Kidney (tissue), 14 donors: ENCODE data around the gene VAC14. TPM values are rescaled to one million over a fixed set of nuclear protein-coding genes. Genes with fewer than 3 reads are reported as not detected.

ENCODE experiments used
- DNase-seq, 5 donors: peaks; one replicate each; pipeline ENCODE4 v3.0.0-alpha.2; 2013 to 2020
- FAIRE-seq: peaks from 2 replicates; lab custom pipeline; 2012; peaks lifted over from hg19 to GRCh38; lab: Jason Lieb, UNC
- H3K27ac ChIP-seq, 2 donors: one replicate each; pipeline ENCODE4 v1.7.0; 2013; ENCODE audit warnings: low read depth in 2 of 2, low read length in 2 of 2, inconsistent platforms in 1 of 2
- H3K27me3 ChIP-seq: one replicate; pipeline ENCODE4 v1.7.1; 2013; ENCODE audit warnings: low read length, inconsistent platforms; ENCODE audit not compliant: control insufficient read depth, insufficient read depth
- H3K36me3 ChIP-seq, 3 donors: one replicate each; pipeline versions ENCODE4 v1.7.0 to v1.7.1; 2013; ENCODE audit warnings: low read length in 3 of 3, control low read depth in 1 of 3, inconsistent platforms in 1 of 3; ENCODE audit not compliant: insufficient read depth in 3 of 3, control insufficient read depth in 2 of 3
- H3K4me1 ChIP-seq, 3 donors: one replicate each; pipeline versions ENCODE4 v1.7.0 to v1.7.1; 2013; ENCODE audit warnings: low read length in 3 of 3, inconsistent platforms in 1 of 3, low read depth in 1 of 3; ENCODE audit not compliant: control insufficient read depth in 2 of 3, insufficient read depth in 2 of 3
- H3K4me3 ChIP-seq, 3 donors: one replicate each; pipeline versions ENCODE4 v1.7.0 to v1.8.1; 2013; ENCODE audit warnings: low read length in 3 of 3, control low read depth in 1 of 3, inconsistent platforms in 1 of 3
- H3K9ac ChIP-seq, 3 donors: one replicate each; pipeline versions ENCODE4 v1.7.0 to v1.7.1; 2013; ENCODE audit warnings: low read length in 3 of 3, control low read depth in 1 of 3, inconsistent platforms in 1 of 3
- H3K9me3 ChIP-seq, 3 donors: one replicate each; pipeline versions ENCODE4 v1.7.0 to v1.7.1; 2013; ENCODE audit warnings: low read length in 3 of 3, control low read depth in 1 of 3, inconsistent platforms in 1 of 3; ENCODE audit not compliant: control insufficient read depth in 2 of 3, insufficient read depth in 1 of 3
- intact Hi-C: fragments of 100-400 bp; cut with DNase I; formaldehyde crosslinking; loops from one replicate; pipeline ENCODE4 v1.11.1; 2022
- polyA plus RNA-seq: library from polyadenylated mRNA; stranded (reverse); fragments of 350-450 nt; fragmentation: Illumina TruSeq; extraction: RNeasy Lipid Tissue Mini Kit (QIAGEN cat#74804); gene quantifications from one replicate; pipeline ENCODE4 v1.2.3, GENCODE V29; 2014; ENCODE audit warnings: low read depth, low replicate concordance; ENCODE audit not compliant: insufficient read depth
- total RNA-seq: library from RNA; stranded (reverse); fragmentation: NEBNext Ultra II Directional; extraction: Animal tissue kit (Norgen Biotek cat#: 25700); gene quantifications from one replicate; pipeline ENCODE4 v1.2.1, GENCODE V29; 2021
- TF ChIP-seq, protein P1 (sequence below): IDR thresholded peaks from 3 replicates; pipeline ENCODE4 v1.5.1; 2012; ENCODE audit warnings: mild to moderate bottlenecking, moderate library complexity, borderline replicate concordance; ENCODE audit not compliant: insufficient read depth; ENCODE audit errors: extremely low read depth
- donor health status: control.
- donor health status: control.
- donor health status: control.
- donor health status: control.
- donor health status: control.
- donor health status: DM: yes; HTN: yes; CAD: no.
- donor health status: Normal renal cell carcinoma (clear cell type).

The VAC14 gene
- total and polyA plus RNA-seq, 2 donors from 2014 or later, result 36.8 to 41.9 TPM

GRCh38 chr16:70775399-70775798 lies 25.6 kb downstream of the VAC14 start:
- Histone ChIP-seq H3K9me3 (no peaks in the 10 kb centered on the region), H3K4me3 (no peak overlapping the region), H3K27ac (no peak overlapping the region), H3K4me1 (no peaks in the 10 kb centered on the region), H3K36me3 (peaks cover 0 to 23% (median 9%) of the 10 kb centered on the region in 3 donors), H3K27me3 (no peaks in the 10 kb centered on the region), H3K9ac (no peak overlapping the region)
- peak in 1 of 5 donors; percentile 52 for DNase-seq
- no peak for FAIRE-seq
- intact Hi-C loops, result no loop called here
- TF ChIP-seq, protein P1, sequence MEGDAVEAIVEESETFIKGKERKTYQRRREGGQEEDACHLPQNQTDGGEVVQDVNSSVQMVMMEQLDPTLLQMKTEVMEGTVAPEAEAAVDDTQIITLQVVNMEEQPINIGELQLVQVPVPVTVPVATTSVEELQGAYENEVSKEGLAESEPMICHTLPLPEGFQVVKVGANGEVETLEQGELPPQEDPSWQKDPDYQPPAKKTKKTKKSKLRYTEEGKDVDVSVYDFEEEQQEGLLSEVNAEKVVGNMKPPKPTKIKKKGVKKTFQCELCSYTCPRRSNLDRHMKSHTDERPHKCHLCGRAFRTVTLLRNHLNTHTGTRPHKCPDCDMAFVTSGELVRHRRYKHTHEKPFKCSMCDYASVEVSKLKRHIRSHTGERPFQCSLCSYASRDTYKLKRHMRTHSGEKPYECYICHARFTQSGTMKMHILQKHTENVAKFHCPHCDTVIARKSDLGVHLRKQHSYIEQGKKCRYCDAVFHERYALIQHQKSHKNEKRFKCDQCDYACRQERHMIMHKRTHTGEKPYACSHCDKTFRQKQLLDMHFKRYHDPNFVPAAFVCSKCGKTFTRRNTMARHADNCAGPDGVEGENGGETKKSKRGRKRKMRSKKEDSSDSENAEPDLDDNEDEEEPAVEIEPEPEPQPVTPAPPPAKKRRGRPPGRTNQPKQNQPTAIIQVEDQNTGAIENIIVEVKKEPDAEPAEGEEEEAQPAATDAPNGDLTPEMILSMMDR, result no peak

- FAIRE-seq, result no peak
- intact Hi-C loops, result loop anchor here (5.0 kb wide), 1 partner anchor 97 kb away; no protein-coding TSS in a partner anchor
- no peaks in the 10 kb centered on the region for H3K27me3 ChIP-seq
- TF ChIP-seq, protein P1, result no peak
- H3K9me3 ChIP-seq, result no peaks in the 10 kb centered on the region
- peaks cover 0 to 16% (median 6%) of the 10 kb centered on the region in 3 donors for H3K36me3 ChIP-seq
- peak in 2 of 5 donors; percentile 25 to 44 for DNase-seq
- no peak overlapping the region for H3K27ac ChIP-seq
- H3K4me3 ChIP-seq, result no peak overlapping the region
- H3K4me1 ChIP-seq, result no peaks in the 10 kb centered on the region
- no peak overlapping the region for H3K9ac ChIP-seq
These were observed 26.7 kb downstream of the VAC14 start for GRCh38 chr16:70774261-70774660.

DNA sequence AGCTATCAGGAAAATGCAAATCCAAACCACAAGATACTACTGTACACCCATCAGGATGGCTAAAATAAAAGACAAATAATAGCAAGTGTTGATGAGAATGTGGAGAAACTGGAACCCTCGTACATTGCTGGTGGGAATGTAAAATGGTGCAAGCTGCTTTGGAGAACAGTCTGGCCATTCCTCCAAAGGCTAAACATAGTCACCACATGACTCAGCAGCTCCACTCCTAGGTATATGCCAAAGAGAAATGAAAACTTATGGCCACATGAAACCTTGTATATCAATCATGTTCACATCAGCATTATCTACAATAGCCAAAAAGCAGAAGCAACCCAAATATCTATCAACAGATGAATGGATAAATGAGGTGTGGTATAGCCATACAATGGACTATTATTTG lies 28.5 kb downstream of the VAC14 start:
- DNase-seq (no peak), FAIRE-seq (no peak)
- H3K36me3 ChIP-seq, result peaks cover 0 to 6% (median 5%) of the 10 kb centered on the region in 3 donors
- no peaks in the 10 kb centered on the region for H3K27me3 ChIP-seq
- intact Hi-C loops, result loop anchor here (5.0 kb wide), 1 partner anchor 95 kb away; no protein-coding TSS in a partner anchor
- TF ChIP-seq, protein P1, result no peak
- no peak overlapping the region for H3K4me3 ChIP-seq
- H3K27ac ChIP-seq, result no peak overlapping the region
- no peaks in the 10 kb centered on the region for H3K9me3 ChIP-seq
- peaks cover 0 to 2% (median 0%) of the 10 kb centered on the region in 3 donors for H3K4me1 ChIP-seq
- H3K9ac ChIP-seq, result no peak overlapping the region
